ENCODE results near the gene BHMT. TPM values are rescaled to one million over a fixed set of nuclear protein-coding genes. Genes with fewer than 3 reads are reported as not detected.

Gene BHMT
- total and polyA plus RNA-seq, 9 of the 15 experiments (the other 6 are each of a cell fraction or from before 2014, with no cell fraction given), result not detected

DNA sequence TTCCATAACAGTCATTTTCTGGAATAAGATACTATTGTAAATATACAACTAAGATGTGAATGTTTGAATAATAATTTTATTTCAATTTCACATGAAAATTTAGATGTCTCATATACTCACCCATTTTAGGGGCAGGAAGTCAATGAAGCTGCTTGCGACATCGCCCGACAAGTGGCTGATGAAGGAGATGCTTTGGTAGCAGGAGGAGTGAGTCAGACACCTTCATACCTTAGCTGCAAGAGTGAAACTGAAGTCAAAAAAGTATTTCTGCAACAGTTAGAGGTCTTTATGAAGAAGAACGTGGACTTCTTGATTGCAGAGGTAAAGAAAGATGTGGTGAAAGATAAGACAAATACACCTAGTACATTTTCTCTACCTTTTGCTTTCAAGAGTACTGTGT is 8.6 kb downstream of the BHMT start:
- no peak overlapping the region for H3K9ac ChIP-seq (ENCODE audit: insufficient read depth in 1 of 2, low read depth in 2 of 2, low read length in 2 of 2)
- in situ Hi-C loops (cut with MboI) (no loop called here), intact Hi-C loops (cut with micrococcal nuclease) (no loop called here)
- H3K4me2 ChIP-seq (ENCODE audit: insufficient read depth, low read length), result no peak overlapping the region
- H3K4me1 ChIP-seq (replicated peaks in 1 of 2; ENCODE audit: control insufficient read depth in 2 of 2, insufficient read depth in 2 of 2, low read length in 2 of 2), result no peaks in the 10 kb centered on the region
- WGBS (ENCODE audit: insufficient coverage, low coverage, missing lambda C conversion rate), result 15% methylated on average over 4 of the region's 4 CpGs
- DNase-seq (ENCODE audit: extremely low read depth in 1 of 4, low spot score in 3 of 4) (no peak), FAIRE-seq (no peak), ATAC-seq (no peak)
- H3K9me3 ChIP-seq (replicated peaks; ENCODE audit: control insufficient read depth, insufficient read depth, low read depth, low read length), result no peaks in the 10 kb centered on the region
- POLR2A ChIA-PET, result no interaction called here
- H3K4me3 ChIP-seq, result no peak overlapping the region
- H3K9me1 ChIP-seq (ENCODE audit: control insufficient read depth, insufficient read depth, low read length), result no peaks in the 10 kb centered on the region
- TF ChIP-seq ARID1B (IDR thresholded peaks at IDR 0.05) (no peak), ZNF717 (CRISPR knock-in tag; IDR thresholded peaks at IDR 0.05) (no peak), ZNF445 (CRISPR knock-in tag; IDR thresholded peaks at IDR 0.05; ENCODE audit: low read depth) (no peak), ZKSCAN1 (IDR thresholded peaks at IDR 0.05; ENCODE audit: low read depth, low read length) (no peak), HDAC8 (tag; IDR thresholded peaks at IDR 0.05) (no peak), GABPA (tag; conservative IDR thresholded peaks at IDR 0.05; ENCODE audit: low read depth) (no peak), FOSL1 (tag; conservative IDR thresholded peaks at IDR 0.05) (no peak), TARDBP (IDR thresholded peaks at IDR 0.05) (no peak)
- TF ChIP-seq, protein P1, sequence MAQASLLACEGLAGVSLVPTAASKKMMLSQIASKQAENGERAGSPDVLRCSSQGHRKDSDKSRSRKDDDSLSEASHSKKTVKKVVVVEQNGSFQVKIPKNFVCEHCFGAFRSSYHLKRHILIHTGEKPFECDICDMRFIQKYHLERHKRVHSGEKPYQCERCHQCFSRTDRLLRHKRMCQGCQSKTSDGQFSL (CRISPR knock-in tag; IDR thresholded peaks at IDR 0.05), result no peak
- TF ChIP-seq, protein P1 (tag; IDR thresholded peaks at IDR 0.05), result no peak
- H4K20me1 ChIP-seq (replicated peaks; ENCODE audit: control insufficient read depth, insufficient read depth, low read length), result no peaks in the 10 kb centered on the region
- no peaks in the 10 kb centered on the region for H3K36me3 ChIP-seq (ENCODE audit: control insufficient read depth, insufficient read depth, low read length)
- no TSS peak for BruUV-seq (replicated peaks)
- H2AFZ ChIP-seq (ENCODE audit: low read depth, low read length), result no peak overlapping the region
- H3K79me2 ChIP-seq (ENCODE audit: control insufficient read depth, insufficient read depth, low read length), result no peaks in the 10 kb centered on the region
- CTCF ChIA-PET (ENCODE audit: low intra/inter-chr PET ratio), result no interaction called here
- H3K27me3 ChIP-seq (ENCODE audit: control insufficient read depth in 2 of 2, insufficient read depth in 2 of 2, low read length in 2 of 2), result peaks cover 6 to 22% of the 10 kb centered on the region in 2 experiments; a peak in 4 of 5 replicates
- H3K27ac ChIP-seq (ENCODE audit: extremely low read depth, low read depth, low read length), result no peak overlapping the region
